Smooth muscle cell (in vitro differentiated cells): ENCODE results near the gene PHC2. TPM values are rescaled to one million over a fixed set of nuclear protein-coding genes. Genes with fewer than 3 reads are reported as not detected.
A peak's percentile ranks its signal among the peaks of the same experiment; 100 is the strongest.

Experiments used
- DNase-seq: peaks from one replicate; lab custom pipeline; 2025; ENCODE audit not compliant: unreplicated experiment; lab: John Stamatoyannopoulos, UW
- H2AFZ ChIP-seq: fragments of 200-600 bp; sonication (generic); 2 replicates; pipeline ENCODE4 v1.6.0; 2016; ENCODE audit warnings: antibody characterized with exemption, low read depth, mild to moderate bottlenecking
- H3F3A ChIP-seq: fragments of 200-600 bp; sonication (generic); 2 replicates; pipeline ENCODE4 v1.6.0; 2017; ENCODE audit warnings: antibody characterized with exemption, low read depth
- H3K27ac ChIP-seq: fragments of 200-600 bp; sonication (generic); 2 replicates; pipeline ENCODE4 v1.5.1; 2016; ENCODE audit warnings: low read depth, mild to moderate bottlenecking
- H3K27me3 ChIP-seq: fragments of 200-600 bp; sonication (generic); 2 replicates; pipeline ENCODE4 v1.6.1; 2016; ENCODE audit warnings: low read depth, mild to moderate bottlenecking
- H3K36me3 ChIP-seq: fragments of 200-600 bp; sonication (generic); 2 replicates; pipeline ENCODE4 v1.5.1; 2016; ENCODE audit warnings: low read depth
- H3K4me1 ChIP-seq: fragments of 200-600 bp; sonication (generic); 2 replicates; pipeline ENCODE4 v1.5.1; 2016; ENCODE audit warnings: low read depth
- H3K4me2 ChIP-seq: fragments of 200-600 bp; sonication (generic); 2 replicates; pipeline ENCODE4 v1.6.0; 2016; ENCODE audit warnings: mild to moderate bottlenecking
- H3K4me3 ChIP-seq: fragments of 200-600 bp; sonication (generic); 2 replicates; pipeline ENCODE4 v1.5.1; 2016; ENCODE audit warnings: mild to moderate bottlenecking
- H3K79me2 ChIP-seq: fragments of 200-600 bp; sonication (generic); 2 replicates; pipeline ENCODE4 v1.6.0; 2016; ENCODE audit warnings: low read depth, mild to moderate bottlenecking
- H3K9ac ChIP-seq: fragments of 200-600 bp; sonication (generic); 2 replicates; pipeline ENCODE4 v1.6.0; 2016; ENCODE audit warnings: low read depth
- H3K9me3 ChIP-seq: fragments of 200-600 bp; sonication (generic); replicated peaks from 2 replicates; pipeline ENCODE4 v1.5.1; 2016; ENCODE audit warnings: low read depth
- H4K20me1 ChIP-seq: fragments of 200-600 bp; sonication (generic); 2 replicates; pipeline ENCODE4 v1.6.0; 2016; ENCODE audit warnings: low read depth
- CTCF ChIP-seq: fragments of 200-600 bp; sonication (generic); IDR thresholded peaks from 2 replicates; pipeline ENCODE4 v1.5.1; 2017; ENCODE audit warnings: borderline replicate concordance, mild to moderate bottlenecking, antibody characterized with exemption; ENCODE audit not compliant: insufficient read depth, poor library complexity, severe bottlenecking
- WGBS: methylation state at CpG from one replicate; pipeline ENCODE4 v1.1.7; 2016; ENCODE audit warnings: low lambda C conversion rate; 5-methylcytosine and 5-hydroxymethylcytosine counted together
- polyA plus RNA-seq: library from polyadenylated mRNA; unstranded; fragments of >200 nt; fragmentation: Nextera tagmentation; extraction: Ambion mirVana; gene quantifications from 2 replicates; pipeline ENCODE4 v1.2.1, GENCODE V29; 2016
- total RNA-seq: library from RNA; depleted of rRNA; stranded (reverse); fragments of >200 nt; gene quantifications from 2 replicates; pipeline ENCODE4 v1.2.3, GENCODE V29; 2014

PHC2 gene
- total and polyA plus RNA-seq, 2 experiments from 2014 or later, result 42.4 to 109 TPM

GRCh38 chr1:33442141-33442540 is 11.2 kb upstream of the PHC2 start:
- Histone ChIP-seq H2AFZ (no peak overlapping the region), H4K20me1 (no peaks in the 10 kb centered on the region), H3K27me3 (no peaks in the 10 kb centered on the region), H3K9me3 (no peaks in the 10 kb centered on the region), H3F3A (peaks cover 9% of the 10 kb centered on the region), H3K36me3 (no peaks in the 10 kb centered on the region), H3K4me2 (peak overlapping the region; percentile 16), H3K9ac (no peak overlapping the region), H3K4me3 (no peak overlapping the region), H3K4me1 (no peaks in the 10 kb centered on the region), H3K79me2 (no peaks in the 10 kb centered on the region), H3K27ac (no peak overlapping the region)
- no peak for TF ChIP-seq CTCF
- WGBS, result 45% methylated on average over 1 of the region's 1 CpG
- no peak for DNase-seq

- no peak for TF ChIP-seq CTCF
- no peak overlapping the region for H2AFZ ChIP-seq
- H3K9ac ChIP-seq, result no peak overlapping the region
- H3K79me2 ChIP-seq, result no peaks in the 10 kb centered on the region
- peaks cover 9% of the 10 kb centered on the region for H3F3A ChIP-seq
- no peak for DNase-seq
- no peak overlapping the region for H3K4me2 ChIP-seq
- WGBS, result 88% methylated on average over 6 of the region's 6 CpGs
- H3K9me3 ChIP-seq, result no peaks in the 10 kb centered on the region
- H4K20me1 ChIP-seq, result no peaks in the 10 kb centered on the region
- no peaks in the 10 kb centered on the region for H3K4me1 ChIP-seq
- H3K36me3 ChIP-seq, result no peaks in the 10 kb centered on the region
- H3K4me3 ChIP-seq, result no peak overlapping the region
- no peak overlapping the region for H3K27ac ChIP-seq
- H3K27me3 ChIP-seq, result no peaks in the 10 kb centered on the region
These were observed 10.3 kb upstream of the PHC2 start for GRCh38 chr1:33441088-33441745.

GRCh38 chr1:33439662-33440061 is 8.8 kb upstream of the PHC2 start:
- no peak for TF ChIP-seq CTCF
- Histone ChIP-seq H3K9me3 (no peaks in the 10 kb centered on the region), H3K27me3 (no peaks in the 10 kb centered on the region), H3K27ac (no peak overlapping the region), H3K4me2 (no peak overlapping the region), H3K36me3 (no peaks in the 10 kb centered on the region), H2AFZ (no peak overlapping the region), H3K4me1 (no peaks in the 10 kb centered on the region), H3K9ac (no peak overlapping the region), H4K20me1 (no peaks in the 10 kb centered on the region), H3F3A (peaks cover 10% of the 10 kb centered on the region), H3K79me2 (no peaks in the 10 kb centered on the region), H3K4me3 (no peak overlapping the region)
- no peak for DNase-seq
- WGBS, result 50% methylated on average over 1 of the region's 1 CpG
